Smooth muscle cell (in vitro differentiated cells): ENCODE data around the gene RABAC1. TPM values are rescaled to one million over a fixed set of nuclear protein-coding genes. Genes with fewer than 3 reads are reported as not detected.

ENCODE experiments used
- DNase-seq: peaks from one replicate; lab custom pipeline; 2025; ENCODE audit not compliant: unreplicated experiment; lab: John Stamatoyannopoulos, UW
- H2AFZ ChIP-seq: fragments of 200-600 bp; sonication (generic); 2 replicates; pipeline ENCODE4 v1.6.0; 2016; ENCODE audit warnings: antibody characterized with exemption, low read depth, mild to moderate bottlenecking
- H3F3A ChIP-seq: fragments of 200-600 bp; sonication (generic); 2 replicates; pipeline ENCODE4 v1.6.0; 2017; ENCODE audit warnings: antibody characterized with exemption, low read depth
- H3K27ac ChIP-seq: fragments of 200-600 bp; sonication (generic); 2 replicates; pipeline ENCODE4 v1.5.1; 2016; ENCODE audit warnings: low read depth, mild to moderate bottlenecking
- H3K27me3 ChIP-seq: fragments of 200-600 bp; sonication (generic); 2 replicates; pipeline ENCODE4 v1.6.1; 2016; ENCODE audit warnings: low read depth, mild to moderate bottlenecking
- H3K36me3 ChIP-seq: fragments of 200-600 bp; sonication (generic); 2 replicates; pipeline ENCODE4 v1.5.1; 2016; ENCODE audit warnings: low read depth
- H3K4me1 ChIP-seq: fragments of 200-600 bp; sonication (generic); 2 replicates; pipeline ENCODE4 v1.5.1; 2016; ENCODE audit warnings: low read depth
- H3K4me2 ChIP-seq: fragments of 200-600 bp; sonication (generic); 2 replicates; pipeline ENCODE4 v1.6.0; 2016; ENCODE audit warnings: mild to moderate bottlenecking
- H3K4me3 ChIP-seq: fragments of 200-600 bp; sonication (generic); 2 replicates; pipeline ENCODE4 v1.5.1; 2016; ENCODE audit warnings: mild to moderate bottlenecking
- H3K79me2 ChIP-seq: fragments of 200-600 bp; sonication (generic); 2 replicates; pipeline ENCODE4 v1.6.0; 2016; ENCODE audit warnings: low read depth, mild to moderate bottlenecking
- H3K9ac ChIP-seq: fragments of 200-600 bp; sonication (generic); 2 replicates; pipeline ENCODE4 v1.6.0; 2016; ENCODE audit warnings: low read depth
- H3K9me3 ChIP-seq: fragments of 200-600 bp; sonication (generic); replicated peaks from 2 replicates; pipeline ENCODE4 v1.5.1; 2016; ENCODE audit warnings: low read depth
- H4K20me1 ChIP-seq: fragments of 200-600 bp; sonication (generic); 2 replicates; pipeline ENCODE4 v1.6.0; 2016; ENCODE audit warnings: low read depth
- WGBS: methylation state at CpG from one replicate; pipeline ENCODE4 v1.1.7; 2016; ENCODE audit warnings: low lambda C conversion rate; 5-methylcytosine and 5-hydroxymethylcytosine counted together
- polyA plus RNA-seq: library from polyadenylated mRNA; unstranded; fragments of >200 nt; fragmentation: Nextera tagmentation; extraction: Ambion mirVana; gene quantifications from 2 replicates; pipeline ENCODE4 v1.2.1, GENCODE V29; 2016
- total RNA-seq: library from RNA; depleted of rRNA; stranded (reverse); fragments of >200 nt; gene quantifications from 2 replicates; pipeline ENCODE4 v1.2.3, GENCODE V29; 2014
- TF ChIP-seq, protein P1 (sequence below): fragments of 200-600 bp; sonication (generic); IDR thresholded peaks from 2 replicates; pipeline ENCODE4 v1.5.1; 2017; ENCODE audit warnings: borderline replicate concordance, mild to moderate bottlenecking, antibody characterized with exemption; ENCODE audit not compliant: insufficient read depth, poor library complexity, severe bottlenecking

Gene RABAC1
- total and polyA plus RNA-seq, 2 experiments from 2014 or later, result 304 to 581 TPM

DNA sequence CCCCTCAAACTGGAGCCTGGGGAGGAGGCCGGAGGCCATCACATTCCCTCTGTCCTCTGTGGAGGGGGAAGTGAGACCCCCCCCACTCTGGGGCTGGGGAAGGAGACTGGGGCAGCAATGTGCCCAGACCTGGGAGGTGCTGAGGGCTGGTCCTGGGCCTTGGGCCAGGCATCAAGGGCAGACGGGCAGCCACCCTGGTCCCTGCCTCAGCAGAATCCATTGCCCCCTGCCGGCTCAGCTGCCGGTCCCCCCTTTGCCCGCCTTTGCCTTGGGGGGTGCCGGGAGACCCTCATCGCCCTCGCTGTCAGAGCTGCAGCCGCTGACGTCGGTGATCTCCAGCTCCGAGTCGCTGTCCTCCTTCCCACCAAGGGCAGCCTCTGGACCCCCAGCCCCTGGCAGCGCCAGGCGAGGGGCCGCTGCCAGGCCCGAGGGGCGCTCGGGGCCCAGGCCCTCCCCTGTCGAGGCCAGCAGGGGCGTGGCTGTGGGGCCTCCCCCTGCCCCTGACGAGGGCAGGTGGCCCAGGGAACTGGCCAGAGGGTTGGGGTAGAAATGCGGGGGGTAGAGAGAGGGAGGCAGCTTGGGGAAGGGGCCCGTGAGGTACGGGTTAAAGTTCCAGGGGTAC lies 51.0 kb downstream of the RABAC1 start:
- TF ChIP-seq, protein P1, sequence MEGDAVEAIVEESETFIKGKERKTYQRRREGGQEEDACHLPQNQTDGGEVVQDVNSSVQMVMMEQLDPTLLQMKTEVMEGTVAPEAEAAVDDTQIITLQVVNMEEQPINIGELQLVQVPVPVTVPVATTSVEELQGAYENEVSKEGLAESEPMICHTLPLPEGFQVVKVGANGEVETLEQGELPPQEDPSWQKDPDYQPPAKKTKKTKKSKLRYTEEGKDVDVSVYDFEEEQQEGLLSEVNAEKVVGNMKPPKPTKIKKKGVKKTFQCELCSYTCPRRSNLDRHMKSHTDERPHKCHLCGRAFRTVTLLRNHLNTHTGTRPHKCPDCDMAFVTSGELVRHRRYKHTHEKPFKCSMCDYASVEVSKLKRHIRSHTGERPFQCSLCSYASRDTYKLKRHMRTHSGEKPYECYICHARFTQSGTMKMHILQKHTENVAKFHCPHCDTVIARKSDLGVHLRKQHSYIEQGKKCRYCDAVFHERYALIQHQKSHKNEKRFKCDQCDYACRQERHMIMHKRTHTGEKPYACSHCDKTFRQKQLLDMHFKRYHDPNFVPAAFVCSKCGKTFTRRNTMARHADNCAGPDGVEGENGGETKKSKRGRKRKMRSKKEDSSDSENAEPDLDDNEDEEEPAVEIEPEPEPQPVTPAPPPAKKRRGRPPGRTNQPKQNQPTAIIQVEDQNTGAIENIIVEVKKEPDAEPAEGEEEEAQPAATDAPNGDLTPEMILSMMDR, result no peak
- H3F3A ChIP-seq, result no peaks in the 10 kb centered on the region
- DNase-seq, result no peak
- no peaks in the 10 kb centered on the region for H3K4me1 ChIP-seq
- H3K4me2 ChIP-seq, result no peak overlapping the region
- H3K27me3 ChIP-seq, result peaks cover 28% of the 10 kb centered on the region
- H4K20me1 ChIP-seq, result peaks cover 41% of the 10 kb centered on the region
- no peaks in the 10 kb centered on the region for H3K79me2 ChIP-seq
- no peaks in the 10 kb centered on the region for H3K36me3 ChIP-seq
- H3K9ac ChIP-seq, result no peak overlapping the region
- H3K9me3 ChIP-seq, result no peaks in the 10 kb centered on the region
- H3K4me3 ChIP-seq, result no peak overlapping the region
- no peak overlapping the region for H3K27ac ChIP-seq
- WGBS, result 95% methylated on average over 25 of the region's 25 CpGs
- H2AFZ ChIP-seq, result no peak overlapping the region

DNA sequence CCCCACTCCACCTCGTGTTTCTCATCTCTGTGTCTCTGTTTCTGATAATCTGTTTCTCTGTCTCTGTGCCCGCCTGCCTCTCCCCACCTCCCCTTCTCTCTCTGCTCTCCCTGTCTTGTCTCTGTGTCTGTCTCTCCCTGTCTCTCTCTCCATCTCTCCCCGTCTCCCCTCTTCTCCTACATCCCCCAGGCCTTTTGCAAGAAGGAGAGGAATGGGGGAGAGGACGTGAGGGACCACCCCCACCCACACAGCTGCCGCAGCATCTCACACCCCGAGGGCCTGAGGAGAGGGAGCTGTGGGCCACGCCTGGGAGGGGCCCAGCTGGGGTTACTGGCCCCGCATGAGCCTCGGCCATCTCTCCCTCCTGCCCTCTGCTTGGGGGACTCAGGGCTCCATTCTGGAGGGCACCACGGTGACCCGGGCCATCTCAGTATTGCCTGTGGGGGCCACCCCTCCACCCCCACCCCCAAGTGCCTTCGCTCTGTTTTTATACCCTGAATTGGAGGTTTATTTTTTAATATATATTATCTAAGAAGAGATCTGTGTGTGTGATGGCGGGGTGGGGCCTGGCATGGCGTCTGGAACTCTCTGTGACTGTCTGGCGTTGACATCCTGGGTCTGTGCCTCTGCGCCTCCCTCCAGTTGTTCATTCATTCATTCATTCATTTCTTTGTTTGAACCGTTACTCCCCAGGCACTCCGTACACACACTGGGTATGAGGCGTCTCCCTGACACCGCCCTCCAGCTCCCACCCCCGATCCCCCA lies 52.0 kb downstream of the RABAC1 start:
- Histone ChIP-seq H3K9ac (no peak overlapping the region), H3K79me2 (no peaks in the 10 kb centered on the region), H3F3A (no peaks in the 10 kb centered on the region), H4K20me1 (peaks cover 33% of the 10 kb centered on the region), H3K36me3 (no peaks in the 10 kb centered on the region), H3K27ac (no peak overlapping the region), H3K9me3 (no peaks in the 10 kb centered on the region), H3K4me2 (no peak overlapping the region), H3K4me3 (no peak overlapping the region), H3K4me1 (no peaks in the 10 kb centered on the region), H2AFZ (no peak overlapping the region), H3K27me3 (peaks cover 17% of the 10 kb centered on the region)
- 88% methylated on average over 21 of the region's 21 CpGs for WGBS
- TF ChIP-seq, protein P1, result no peak
- no peak for DNase-seq

Other genes starting within 250 kb of the RABAC1 start
- gene CEACAM6, start 203.8 kb downstream of the RABAC1 start, total RNA-seq, result not detected in 2 replicates
- gene CEACAM6, start 203.8 kb downstream of the RABAC1 start, polyA plus RNA-seq, result not detected in 2 replicates
- not detected in 2 replicates for gene CEACAM3, start 162.7 kb downstream of the RABAC1 start, total RNA-seq
- not detected in 2 replicates for gene CEACAM3, start 162.7 kb downstream of the RABAC1 start, polyA plus RNA-seq
- gene LYPD4, start 114.6 kb downstream of the RABAC1 start, total RNA-seq, result not detected in 2 replicates
- gene LYPD4, start 114.6 kb downstream of the RABAC1 start, polyA plus RNA-seq, result not detected in 2 replicates
- not detected in 2 replicates for gene DMRTC2, start 114.3 kb downstream of the RABAC1 start, total RNA-seq
- not detected in 2 replicates for gene DMRTC2, start 114.3 kb downstream of the RABAC1 start, polyA plus RNA-seq
- 970 and 1,345 TPM in 2 replicates for gene RPS19, start 99.1 kb downstream of the RABAC1 start, total RNA-seq
- 2,105 and 2,361 TPM in 2 replicates for gene RPS19, start 99.1 kb downstream of the RABAC1 start, polyA plus RNA-seq
- gene CD79A, start 82.0 kb downstream of the RABAC1 start, total RNA-seq, result not detected in 2 replicates
- gene CD79A, start 82.0 kb downstream of the RABAC1 start, polyA plus RNA-seq, result 0.28 and 0.41 TPM in 2 replicates
- 24.2 and 24.3 TPM in 2 replicates for gene ARHGEF1, start 76.1 kb downstream of the RABAC1 start, total RNA-seq
- gene ARHGEF1, start 76.1 kb downstream of the RABAC1 start, polyA plus RNA-seq, result 69.6 and 78.6 TPM in 2 replicates
- gene ERFL, start 30.9 kb downstream of the RABAC1 start, total RNA-seq, result 0.09 TPM in 1 of 2 replicates, not detected in the other
- 0.09 and 0.11 TPM in 2 replicates for gene ERFL, start 30.9 kb downstream of the RABAC1 start, polyA plus RNA-seq
- not detected in 2 replicates for gene ATP1A3, start 34.9 kb upstream of the RABAC1 start, total RNA-seq
- gene ATP1A3, start 34.9 kb upstream of the RABAC1 start, polyA plus RNA-seq, result not detected in 2 replicates
- gene GRIK5, start 110.9 kb upstream of the RABAC1 start, total RNA-seq, result 0.58 and 2.0 TPM in 2 replicates
- 0.67 and 1.9 TPM in 2 replicates for gene GRIK5, start 110.9 kb upstream of the RABAC1 start, polyA plus RNA-seq
- gene ZNF574, start 116.8 kb upstream of the RABAC1 start, total RNA-seq, result 8.9 and 13.6 TPM in 2 replicates
- 20.5 and 22.9 TPM in 2 replicates for gene ZNF574, start 116.8 kb upstream of the RABAC1 start, polyA plus RNA-seq
- 0.58 and 0.99 TPM in 2 replicates for gene POU2F2, start 173.1 kb upstream of the RABAC1 start, total RNA-seq
- gene POU2F2, start 173.1 kb upstream of the RABAC1 start, polyA plus RNA-seq, result 6.3 and 8.6 TPM in 2 replicates